Measurements from ENCODE around the gene CPLANE1.

GRCh38 chr5:37272511-37272910, 23.3 kb upstream of the CPLANE1 start:
- TF ChIP-seq CTCF (IDR thresholded peaks at IDR 0.05) (no peak), EP300 (IDR thresholded peaks at IDR 0.05) (no peak), POLR2AphosphoS5 (IDR thresholded peaks at IDR 0.05) (no peak), POLR2A (IDR thresholded peaks at IDR 0.05; ENCODE audit: low read depth) (no peak)
